Spleen (tissue), 7 donors: ENCODE data around the gene KLF7.

ENCODE experiments used
- CTCF ChIP-seq, 11 experiments: fragments of 200-600 bp in 7 of 11; fragments of 450-650 bp in 4 of 11; sonication (generic) in 4 of 11; IDR thresholded peaks in 8 of 11; conservative IDR thresholded peaks in 3 of 11; 1 replicate in 7 of 11; 2 replicates in 4 of 11; pipeline versions ENCODE4 v1.4.0 to v1.8.0; 2016 to 2021; ENCODE audit warnings: antibody characterized with exemption in 11 of 11, inconsistent platforms in 4 of 11, mild to moderate bottlenecking in 1 of 11
- POLR2A ChIP-seq, 3 donors: fragments of 450-650 bp; IDR thresholded peaks; one replicate each; pipeline ENCODE4 v1.5.1; 2017; ENCODE audit warnings: antibody characterized with exemption in 3 of 3, mild to moderate bottlenecking in 1 of 3
- donor health status: DM: no; HTN: no; CAD: no; lungs with moderate emphysema.
- donor health status: DM: no; HTN: no; CAD: no.
- donor health status: DM: no; HTN: no; CAD: no.

- TF ChIP-seq CTCF (IDR thresholded peaks at IDR 0.05 in 8 of 11, conservative IDR thresholded peaks at IDR 0.05 in 3 of 11) (no peak), POLR2A (IDR thresholded peaks at IDR 0.05) (no peak)
Measured at GRCh38 chr2:207144173-207144785, 21.5 kb downstream of the KLF7 start.
